ENCODE results near the gene HSD17B14. TPM values are rescaled to one million over a fixed set of nuclear protein-coding genes. Genes with fewer than 3 reads are reported as not detected.

HSD17B14 gene
- total and polyA plus RNA-seq, 2 of the 8 experiments (the other 6 are each of a cell fraction or from before 2014, with no cell fraction given), result 8.4 to 25.5 TPM

DNA sequence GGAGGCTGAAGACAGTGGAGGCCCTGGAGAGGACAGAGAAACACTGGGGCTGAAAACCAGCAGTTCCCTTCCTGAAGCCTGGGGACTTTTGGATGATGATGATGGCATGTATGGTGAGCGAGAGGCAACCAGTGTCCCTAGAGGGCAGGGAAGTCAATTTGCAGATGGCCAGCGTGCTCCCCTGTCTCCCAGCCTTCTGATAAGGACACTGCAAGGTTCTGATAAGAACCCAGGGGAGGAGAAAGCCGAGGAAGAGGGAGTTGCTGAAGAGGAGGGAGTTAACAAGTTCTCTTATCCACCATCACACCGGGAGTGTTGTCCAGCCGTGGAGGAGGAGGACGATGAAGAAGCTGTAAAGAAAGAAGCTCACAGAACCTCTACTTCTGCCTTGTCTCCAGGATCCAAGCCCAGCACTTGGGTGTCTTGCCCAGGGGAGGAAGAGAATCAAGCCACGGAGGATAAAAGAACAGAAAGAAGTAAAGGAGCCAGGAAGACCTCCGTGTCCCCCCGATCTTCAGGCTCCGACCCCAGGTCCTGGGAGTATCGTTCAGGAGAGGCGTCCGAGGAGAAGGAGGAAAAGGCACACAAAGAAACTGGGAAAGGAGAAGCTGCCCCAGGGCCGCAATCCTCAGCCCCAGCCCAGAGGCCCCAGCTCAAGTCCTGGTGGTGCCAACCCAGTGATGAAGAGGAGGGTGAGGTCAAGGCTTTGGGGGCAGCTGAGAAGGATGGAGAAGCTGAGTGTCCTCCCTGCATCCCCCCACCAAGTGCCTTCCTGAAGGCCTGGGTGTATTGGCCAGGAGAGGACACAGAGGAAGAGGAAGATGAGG, 37.4 kb upstream of the HSD17B14 start:
- no peak overlapping the region for H3K18ac ChIP-seq (ENCODE audit: extremely low read depth, low read length)
- H4K20me1 ChIP-seq (replicated peaks in 1 of 2; ENCODE audit: control insufficient read depth in 1 of 2, insufficient read depth in 2 of 2, low read length in 2 of 2), result peaks cover 9 to 13% of the 10 kb centered on the region in 2 experiments
- H3K4me1 ChIP-seq (replicated peaks in 1 of 4; ENCODE audit: control insufficient read depth in 3 of 4, insufficient read depth in 4 of 4, low read length in 3 of 4), result peaks cover 5 to 19% (median 7%) of the 10 kb centered on the region in 4 experiments
- no peak overlapping the region for H3K56ac ChIP-seq (replicated peaks; ENCODE audit: insufficient read length, low read depth, low read length)
- H2BK120ac ChIP-seq (replicated peaks; ENCODE audit: low read depth, low read length), result no peak overlapping the region
- peak overlapping the region; percentile 30; the same call in 1 of the 2 replicates for H2BK12ac ChIP-seq (ENCODE audit: low read depth, low read length)
- H3K27ac ChIP-seq (ENCODE audit: low read depth, low read length), result peak overlapping the region; percentile 79
- CTCF ChIA-PET (ENCODE audit: partially characterized antibody), result interaction anchor here (0.7 to 1.7 kb wide), 9 partner anchors 8 to 120 kb away, joined by 3 to 8 read pairs (median 4); partner anchors contain the start of gene RUVBL2
- peak overlapping the region; percentile 80 to 97 (median 92); a peak in 7 of 8 replicates for H3K4me3 ChIP-seq (ENCODE audit: extremely low read depth in 1 of 4, insufficient read depth in 2 of 4, low read depth in 3 of 4, low read length in 4 of 4)
- no peak for DNase-seq (ENCODE audit: low read depth in 1 of 2, low spot score in 2 of 2)
- H4K91ac ChIP-seq (replicated peaks; ENCODE audit: insufficient read length, low read length), result no peak overlapping the region
- peaks cover 9% of the 10 kb centered on the region for H3K79me1 ChIP-seq (ENCODE audit: low read depth, low read length)
- H4K5ac ChIP-seq (ENCODE audit: insufficient read length, low read depth, low read length), result no peak overlapping the region
- POLR2A ChIA-PET (ENCODE audit: partially characterized antibody), result interaction anchor here (0.5 to 7.2 kb wide), 21 partner anchors 9 to 408 kb away, joined by 3 to 115 read pairs (median 7); partner anchors contain the start of genes DBP, FAM83E, FTL and GYS1
- 0 out of 2 replicates have a peak overlapping the region, but pooled peaks have one; percentile 31 for H2BK15ac ChIP-seq (ENCODE audit: low read length)
- no peak; the same call in 1 of the 2 replicates for TF ChIP-seq POLR2AphosphoS5 (IDR thresholded peaks at IDR 0.05; ENCODE audit: low read depth, low read length)
- TF ChIP-seq EGR1 (IDR thresholded peaks at IDR 0.05; ENCODE audit: borderline replicate concordance, low read depth, low read length), result no peak
- TF ChIP-seq RXRA (IDR thresholded peaks at IDR 0.05; ENCODE audit: insufficient read depth, low read depth, low read length), result no peak
- TF ChIP-seq CHD2 (IDR thresholded peaks at IDR 0.05; ENCODE audit: low read length), result no peak
- TF ChIP-seq SAP30 (IDR thresholded peaks at IDR 0.05; ENCODE audit: insufficient read depth, insufficient replicate concordance, low read length), result no peak
- no peak for TF ChIP-seq TAF7 (optimal IDR thresholded peaks at IDR 0.05; ENCODE audit: borderline replicate concordance, low read depth, low read length)
- TF ChIP-seq HDAC2 (IDR thresholded peaks at IDR 0.05; ENCODE audit: borderline replicate concordance in 1 of 2, low read depth in 2 of 2, low read length in 2 of 2), result no peak
- TF ChIP-seq NRF1 (IDR thresholded peaks at IDR 0.05; ENCODE audit: low read depth, low read length), result no peak
- TF ChIP-seq ZNF274 (IDR thresholded peaks at IDR 0.05; ENCODE audit: borderline replicate concordance, extremely low read depth, low read length), result no peak
- TF ChIP-seq YY1 (IDR thresholded peaks at IDR 0.05; ENCODE audit: low read depth, low read length), result no peak
- peaks cover 3% of the 10 kb centered on the region; the same call in 1 of the 2 replicates for H3K23me2 ChIP-seq (ENCODE audit: low read depth, low read length)
- peak overlapping the region; percentile 64 to 98 (median 94) for H3K9ac ChIP-seq (replicated peaks in 1 of 4; ENCODE audit: extremely low read depth in 1 of 4, low read depth in 3 of 4, low read length in 3 of 4)
- no peak overlapping the region for H2AFZ ChIP-seq (ENCODE audit: low read length)
- no peak overlapping the region for H2BK20ac ChIP-seq (ENCODE audit: low read length)
- H4K8ac ChIP-seq (ENCODE audit: extremely low read depth, insufficient read depth, low read length), result peak overlapping the region; percentile 58; the same call in 1 of the 2 replicates
- H3K4me2 ChIP-seq (ENCODE audit: insufficient read depth in 1 of 2, low read depth in 2 of 2, low read length in 2 of 2), result peak overlapping the region; percentile 83 to 95
- H3K14ac ChIP-seq (ENCODE audit: insufficient read length), result no peak overlapping the region
- no peak overlapping the region for H3K23ac ChIP-seq (ENCODE audit: insufficient read length)
- H3K27me3 ChIP-seq (replicated peaks in 1 of 4; ENCODE audit: control insufficient read depth in 3 of 4, extremely low read depth in 1 of 4, insufficient read depth in 3 of 4, low read length in 3 of 4), result no peaks in the 10 kb centered on the region
- peaks cover 7 to 25% of the 10 kb centered on the region in 2 experiments; a peak in 3 of 4 replicates for H3K79me2 ChIP-seq (ENCODE audit: control insufficient read depth in 1 of 2, insufficient read depth in 2 of 2, low read length in 2 of 2)
- H3K4ac ChIP-seq (replicated peaks; ENCODE audit: insufficient read length, low read depth, low read length), result no peak overlapping the region
- H2BK5ac ChIP-seq (ENCODE audit: low read depth, low read length), result peak overlapping the region; percentile 79
- H2AK5ac ChIP-seq (ENCODE audit: low read depth, low read length), result peak overlapping the region; percentile 5; the same call in 1 of the 2 replicates
- FAIRE-seq, result no peak
- H3K36me3 ChIP-seq (ENCODE audit: control insufficient read depth in 2 of 4, insufficient read depth in 4 of 4, low read length in 3 of 4), result peaks cover 13 to 31% (median 21%) of the 10 kb centered on the region in 4 experiments; a peak in 7 of 8 replicates
- no peaks in the 10 kb centered on the region for H3K9me3 ChIP-seq (ENCODE audit: insufficient read depth in 2 of 2, low read depth in 1 of 2, low read length in 1 of 2)
- WGBS, 2 experiments (ENCODE audit: extremely low coverage in 1 of 2, insufficient coverage in 1 of 2, insufficient read length in 1 of 2, insufficient replicate concordance in 2 of 2, low coverage in 1 of 2, low lambda C conversion rate in 2 of 2, missing lambda C conversion rate in 1 of 2), result 91% methylated on average over 14 of the region's 14 CpGs; no CpG with 5 or more reads in 1 of the 2 experiments

All from H1 (cell line).